HepG2 (cell line): ENCODE results near the gene HOXC10. TPM values are rescaled to one million over a fixed set of nuclear protein-coding genes. Genes with fewer than 3 reads are reported as not detected.
A peak's percentile ranks its signal among the peaks of the same experiment; 100 is the strongest.

Experiments
- ATAC-seq: fragments of 200-7000 bp; cut with Tn5 transposase; 3 replicates; pipeline ENCODE4 v1.9.1; 2020; ENCODE audit warnings: mild to moderate bottlenecking, moderate library complexity
- BruUV-seq: library from RNA; stranded (reverse); fragments of 400-500 nt; replicated peaks from 2 replicates; lab custom pipeline; 2021; lab: Mats Ljungman, UMichigan
- CTCF ChIA-PET: fragments of 300-600 bp; formaldehyde crosslinking; extraction: SDS; loops from one replicate; lab custom pipeline; 2021; ENCODE audit warnings: low total read pairs, inconsistent platforms, low intra/inter-chr PET ratio; lab: Yijun Ruan, JAX
- POLR2A ChIA-PET: fragments of 350-600 bp; sonication (Branson Sonifier 250); formaldehyde crosslinking; loops from one replicate; lab custom pipeline; 2020; ENCODE audit warnings: antibody characterized with exemption, inconsistent platforms; lab: Yijun Ruan, JAX
- DNase-seq: peaks from one replicate; pipeline ENCODE4 v3.0.0-alpha.2; 2015; ENCODE audit warnings: low spot score
- FAIRE-seq: peaks from 3 replicates; lab custom pipeline; 2011; peaks lifted over from hg19 to GRCh38; lab: Jason Lieb, UNC
- H2AFZ ChIP-seq: one replicate; pipeline ENCODE4 v1.6.1; 2011; ENCODE audit warnings: low read length, inconsistent platforms
- H3K27ac ChIP-seq: fragments of 300-600 bp; 3 replicates; pipeline ENCODE4 v1.8.0; 2011; ENCODE audit warnings: mixed run types, mild to moderate bottlenecking, mixed read lengths, low read length, inconsistent platforms; ENCODE audit not compliant: insufficient read depth; ENCODE audit errors: extremely low read length
- H3K27me3 ChIP-seq, 2 experiments: fragments of 200-600 bp in 1 of 2; 2 replicates in 1 of 2; 3 replicates in 1 of 2; pipeline versions ENCODE4 v1.6.0 to v1.8.0; 2011; ENCODE audit warnings: low read length in 2 of 2, mild to moderate bottlenecking in 2 of 2, moderate library complexity in 2 of 2, inconsistent platforms in 1 of 2; ENCODE audit not compliant: insufficient read depth in 2 of 2, control insufficient read depth in 1 of 2
- H3K36me3 ChIP-seq, 2 experiments: fragments of 200-600 bp in 1 of 2; replicated peaks in 1 of 2; 2 replicates in 1 of 2; 3 replicates in 1 of 2; pipeline versions ENCODE4 v1.5.1 to v1.8.0; 2011; ENCODE audit warnings: low read length in 2 of 2, inconsistent platforms in 1 of 2; ENCODE audit not compliant: insufficient read depth in 2 of 2, control insufficient read depth in 1 of 2
- H3K4me1 ChIP-seq: 2 replicates; pipeline ENCODE4 v1.5.1; 2012; ENCODE audit warnings: low read length, inconsistent platforms; ENCODE audit not compliant: insufficient read depth
- H3K4me2 ChIP-seq: 2 replicates; pipeline ENCODE4 v1.6.0; 2011; ENCODE audit warnings: low read depth, low read length, inconsistent platforms
- H3K4me3 ChIP-seq, 3 experiments: fragments of 200-600 bp in 1 of 3; sonication (generic), shearing (Covaris generic) in 1 of 3; replicated peaks in 1 of 3; 2 replicates each; pipeline ENCODE4 v1.5.1; 2011 to 2016; ENCODE audit warnings: low read length in 3 of 3, inconsistent platforms in 2 of 3, low read depth in 2 of 3, mild to moderate bottlenecking in 2 of 3, control low read depth in 1 of 3, mixed read lengths in 1 of 3; ENCODE audit not compliant: insufficient read depth in 1 of 3
- H3K79me2 ChIP-seq: one replicate; pipeline ENCODE4 v1.6.1; 2011; ENCODE audit warnings: low read length, inconsistent platforms; ENCODE audit not compliant: insufficient read depth
- H3K9ac ChIP-seq: 2 replicates; pipeline ENCODE4 v1.6.0; 2011; ENCODE audit warnings: mild to moderate bottlenecking, low read depth, low read length, inconsistent platforms; ENCODE audit not compliant: insufficient read depth
- H3K9me3 ChIP-seq: 2 replicates; pipeline ENCODE4 v1.5.1; 2012; ENCODE audit warnings: mild to moderate bottlenecking, low read length
- H4K20me1 ChIP-seq: 2 replicates; pipeline ENCODE4 v1.6.0; 2011; ENCODE audit warnings: inconsistent platforms, mild to moderate bottlenecking, low read length, moderate library complexity; ENCODE audit not compliant: insufficient read depth
- KDM1A ChIP-seq: IDR thresholded peaks from 2 replicates; pipeline ENCODE4 v1.6.1; 2016; ENCODE audit warnings: missing compliant biosample characterization
- MLLT10 ChIP-seq: sonication (generic); formaldehyde crosslinking; IDR thresholded peaks from 2 replicates; pipeline ENCODE4 v1.4.0; 2020; ENCODE audit warnings: missing genetic modification reagents
- MTF2 ChIP-seq: sonication (generic); formaldehyde crosslinking; IDR thresholded peaks from 2 replicates; pipeline ENCODE4 v1.5.0; 2020; ENCODE audit warnings: missing genetic modification reagents, borderline replicate concordance
- NR1H2 ChIP-seq: sonication (generic); formaldehyde crosslinking; IDR thresholded peaks from 2 replicates; pipeline ENCODE4 v1.8.1; 2022; ENCODE audit warnings: low read depth, missing genetic modification reagents, borderline replicate concordance
- PHF20 ChIP-seq: sonication (generic); formaldehyde crosslinking; IDR thresholded peaks from 2 replicates; pipeline ENCODE4 v1.5.0; 2020; ENCODE audit warnings: mild to moderate bottlenecking, missing genetic modification reagents
- RBFOX2 ChIP-seq: fragments of 200-400 bp; formaldehyde crosslinking; IDR thresholded peaks from 2 replicates; pipeline ENCODE4 v1.6.1; 2017; ENCODE audit warnings: low read depth, mild to moderate bottlenecking, low read length
- RFX1 ChIP-seq: fragments of 450-650 bp; IDR thresholded peaks from 2 replicates; pipeline ENCODE4 v1.6.1; 2017
- RFXANK ChIP-seq: IDR thresholded peaks from 2 replicates; pipeline ENCODE4 v1.6.1; 2016
- SCMH1 ChIP-seq: sonication (generic); formaldehyde crosslinking; IDR thresholded peaks from 2 replicates; pipeline ENCODE4 v1.9.0; 2021; ENCODE audit warnings: missing genetic modification reagents, mild to moderate bottlenecking, borderline replicate concordance
- TAF1 ChIP-seq: sonication (generic); formaldehyde crosslinking; IDR thresholded peaks from 2 replicates; pipeline ENCODE4 v1.4.0; 2020; ENCODE audit warnings: missing genetic modification reagents
- YY1 ChIP-seq: IDR thresholded peaks from 2 replicates; pipeline ENCODE4 v1.6.1; 2011; ENCODE audit warnings: low read length, low read depth, moderate library complexity, mild to moderate bottlenecking; ENCODE audit not compliant: insufficient read depth, insufficient replicate concordance
- ZSCAN20 ChIP-seq: sonication (generic); formaldehyde crosslinking; IDR thresholded peaks from 2 replicates; pipeline ENCODE4 v1.4.0; 2020; ENCODE audit warnings: missing genetic modification reagents, mild to moderate bottlenecking, borderline replicate concordance
- ZSCAN9 ChIP-seq: IDR thresholded peaks from 2 replicates; pipeline ENCODE4 v1.6.1; 2016; ENCODE audit warnings: borderline replicate concordance
- WGBS: methylation state at CpG from one replicate; pipeline ENCODE4 v1.1.6; 2017; ENCODE audit warnings: low lambda C conversion rate; 5-methylcytosine and 5-hydroxymethylcytosine counted together
- in situ Hi-C: cut with HindIII; loops from 2 replicates; pipeline ENCODE4 v1.10.0; 2017; ENCODE audit warnings: low pct_unique_long_range_greater_than_20kb; ENCODE audit not compliant: extremely low pct_ligation_motif_present
- intact Hi-C: fragments of 100-400 bp; cut with micrococcal nuclease; formaldehyde crosslinking; loops from one replicate; pipeline ENCODE4 v1.10.0; 2022; ENCODE audit not compliant: unreplicated experiment
- polyA plus RNA-seq, 8 experiments: library from polyadenylated mRNA; depleted of rRNA in 3 of 8; stranded (reverse) in 7 of 8; unstranded in 1 of 8; fragments of >200 nt; fragmentation: Illumina TruSeq in 4 of 8; extraction: Trizol in 4 of 8; gene quantifications; 2 replicates each; pipeline versions ENCODE4 v1.2.1 to v1.2.3, GENCODE V29; 2011 to 2016; ENCODE audit warnings: low read depth in 4 of 8, missing spikeins in 1 of 8, mixed read lengths in 1 of 8; ENCODE audit not compliant: insufficient read depth in 1 of 8
- total RNA-seq, 5 experiments: library from RNA; depleted of rRNA; stranded (reverse); fragments of >200 nt; fragmentation: Illumina TruSeq; extraction: Trizol; gene quantifications; 2 replicates each; pipeline ENCODE4 v1.2.3, GENCODE V29; 2016; ENCODE audit warnings: low read depth in 1 of 5

Gene HOXC10
- total and polyA plus RNA-seq, 2 of the 13 experiments (the other 11 are each of a cell fraction or from before 2014, with no cell fraction given), result not detected

DNA sequence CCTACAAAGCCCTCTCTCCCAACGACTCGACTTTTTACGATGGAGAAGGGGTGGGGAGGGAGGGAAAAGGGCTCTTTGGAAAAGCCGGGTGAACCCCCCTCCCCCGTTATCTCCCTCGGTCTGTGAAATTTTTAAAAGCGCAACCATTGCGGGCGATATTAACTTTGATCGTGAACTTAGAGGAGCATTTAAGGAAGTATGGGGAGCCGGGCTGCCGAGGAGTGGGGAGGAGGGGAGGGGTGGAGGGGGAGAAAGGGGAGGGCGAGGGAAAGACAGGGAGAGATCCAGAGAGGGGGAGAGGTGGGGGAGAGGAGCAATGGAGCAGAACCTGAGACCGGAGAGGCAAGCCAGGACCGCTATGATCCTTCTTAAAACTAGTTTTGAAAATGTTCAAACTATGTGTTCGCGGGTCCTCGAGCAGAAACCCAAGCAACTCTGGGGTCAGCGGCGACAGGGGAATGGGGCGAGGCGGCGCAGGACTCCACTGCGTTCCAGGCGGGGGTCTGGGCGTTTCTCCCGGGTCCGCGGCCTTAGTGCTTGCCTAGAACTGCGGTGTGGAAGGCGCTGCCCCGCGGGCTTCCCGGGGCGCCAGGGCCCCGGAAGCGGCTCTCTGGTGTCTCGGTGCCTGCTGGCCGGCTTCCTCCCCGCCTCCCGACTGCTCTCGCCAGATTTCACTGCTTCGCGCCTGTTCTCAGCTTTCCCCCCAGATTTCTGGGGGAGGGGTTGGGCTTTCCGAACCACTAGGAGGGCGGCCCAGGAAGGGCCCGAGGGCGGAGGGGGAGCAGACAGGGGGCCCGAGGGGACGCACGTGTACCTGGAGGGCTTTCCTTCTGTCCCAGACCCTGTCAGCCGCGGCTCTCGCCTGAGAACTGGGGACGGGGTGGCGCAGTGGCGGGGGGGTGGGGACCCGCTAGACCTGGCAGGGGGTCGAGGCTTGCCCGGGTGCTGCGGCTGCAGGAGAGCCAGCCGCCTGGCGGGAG, 10.6 kb upstream of the HOXC10 start, which contains the start of gene HOTAIR (continued):
- TF ChIP-seq MTF2 (CRISPR knock-in tag), result 0 out of 2 replicates have a peak, but pooled peaks have one; percentile 23

DNA sequence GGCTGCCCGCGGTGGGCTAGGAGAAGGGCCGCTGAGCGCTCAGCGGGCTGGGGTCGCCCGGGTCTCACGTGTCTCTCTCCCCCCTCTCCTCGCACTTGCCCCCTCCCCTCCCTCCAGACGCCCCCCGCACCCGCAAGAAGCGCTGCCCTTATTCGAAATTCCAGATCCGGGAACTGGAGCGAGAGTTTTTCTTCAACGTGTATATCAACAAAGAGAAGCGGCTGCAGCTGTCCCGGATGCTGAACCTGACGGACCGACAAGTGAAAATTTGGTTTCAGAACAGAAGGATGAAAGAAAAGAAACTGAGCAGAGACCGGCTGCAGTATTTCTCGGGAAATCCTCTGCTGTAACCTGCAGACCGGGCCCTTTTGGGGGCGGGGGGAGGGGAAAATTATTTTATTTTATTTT, 9.9 kb upstream of the HOXC10 start:
- BruUV-seq, result no TSS peak
- CTCF ChIA-PET, result no interaction called here

DNA sequence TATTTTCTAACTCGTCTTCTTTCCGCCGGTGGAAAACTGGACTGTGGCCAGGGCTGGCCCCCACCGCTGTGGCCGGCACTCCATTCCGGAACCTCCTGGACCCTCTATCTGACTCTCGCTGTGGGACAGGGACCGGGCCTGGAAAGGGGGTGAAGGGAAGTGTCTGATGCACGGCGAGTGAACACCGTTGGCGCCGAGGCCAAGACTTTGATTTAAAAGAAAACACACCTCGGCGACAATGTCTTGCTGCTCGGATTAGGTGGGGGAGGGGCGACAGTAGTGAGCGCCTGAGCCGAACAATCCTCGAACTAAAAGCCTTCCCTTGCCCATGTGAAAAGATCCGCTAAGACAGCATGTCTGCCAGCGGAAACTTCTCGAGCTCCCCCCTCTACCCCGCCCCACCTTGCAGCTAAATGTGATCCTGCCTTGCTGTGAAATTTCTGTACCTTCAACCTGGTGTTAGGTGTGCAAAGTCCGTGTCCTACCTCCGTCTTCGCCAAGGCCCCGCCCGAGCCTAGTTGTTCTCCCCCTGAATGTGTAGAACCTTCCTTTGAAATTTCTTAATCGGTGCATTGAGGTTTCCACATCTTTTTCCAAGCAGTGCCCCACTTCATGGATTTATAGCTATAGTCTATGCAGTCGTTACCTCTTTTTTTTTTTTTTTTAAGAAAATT, 9.3 kb upstream of the HOXC10 start:
- 67% methylated on average over 31 of the region's 31 CpGs for WGBS
- ChIA-PET CTCF (no interaction called here), POLR2A (no interaction called here)
- no peaks in the 10 kb centered on the region for H4K20me1 ChIP-seq
- no peaks in the 10 kb centered on the region for H3K9me3 ChIP-seq
- H3K4me2 ChIP-seq, result no peak overlapping the region
- no peaks in the 10 kb centered on the region for H3K79me2 ChIP-seq
- no peaks in the 10 kb centered on the region for H3K36me3 ChIP-seq
- H3K27me3 ChIP-seq, result peaks cover 3 to 89% of the 10 kb centered on the region in 2 experiments; a peak in 4 of 5 replicates
- no peak for DNase-seq
- in situ Hi-C loops (no loop called here), intact Hi-C loops (no loop called here)
- no peak overlapping the region for H3K27ac ChIP-seq
- BruUV-seq, result no TSS peak
- H2AFZ ChIP-seq, result no peak overlapping the region
- FAIRE-seq, result no peak
- ATAC-seq, result no peak
- TF ChIP-seq TAF1 (CRISPR knock-in tag) (no peak), ZSCAN9 (no peak), KDM1A (CRISPR knock-in tag) (no peak), RBFOX2 (no peak), ZSCAN20 (CRISPR knock-in tag) (no peak), RFX1 (no peak), YY1 (no peak), MLLT10 (CRISPR knock-in tag) (no peak), NR1H2 (CRISPR knock-in tag) (no peak), SCMH1 (no peak)
- H3K4me3 ChIP-seq, result no peak overlapping the region
- peaks cover 44% of the 10 kb centered on the region for H3K4me1 ChIP-seq
- H3K9ac ChIP-seq, result no peak overlapping the region

More for the DNA sequence above, 9.9 kb upstream of the HOXC10 start:
- no peak overlapping the region for H3K4me2 ChIP-seq
- H3K27me3 ChIP-seq, result peaks cover 3 to 89% of the 10 kb centered on the region in 2 experiments; a peak in 4 of 5 replicates
- H3K4me1 ChIP-seq, result peaks cover 42% of the 10 kb centered on the region
- no peak for DNase-seq
- H3K9ac ChIP-seq, result no peak overlapping the region
- H2AFZ ChIP-seq, result no peak overlapping the region
- in situ Hi-C loops (no loop called here), intact Hi-C loops (no loop called here)
- H3K9me3 ChIP-seq, result no peaks in the 10 kb centered on the region
- H3K4me3 ChIP-seq, result no peak overlapping the region
- POLR2A ChIA-PET, result no interaction called here
- no peaks in the 10 kb centered on the region for H3K79me2 ChIP-seq
- WGBS, result 84% methylated on average over 18 of the region's 25 CpGs
- no peak for ATAC-seq
- no peaks in the 10 kb centered on the region for H3K36me3 ChIP-seq
- H3K27ac ChIP-seq, result no peak overlapping the region
- TF ChIP-seq PHF20 (CRISPR knock-in tag) (no peak), RFXANK (CRISPR knock-in tag) (no peak)
- FAIRE-seq, result no peak
- H4K20me1 ChIP-seq, result no peaks in the 10 kb centered on the region
